Activated CD4-positive, alpha-beta T cell treated with anti-CD3 and anti-CD28 coated beads, Interleukin-2, amount 50 U/mL, for 16 hours (primary cell): ENCODE data around the gene KIF2C.
A peak's percentile ranks its signal among the peaks of the same experiment; 100 is the strongest.
"Not testable (repeated sequence)": the region's sequence is repeated elsewhere in the genome, so short reads cannot be mapped to it uniquely, and the experiment has no call there.

Experiments
- DNase-seq: peaks from one replicate; pipeline ENCODE4 v3.0.0-alpha.2; 2020

KIF2C gene

DNA sequence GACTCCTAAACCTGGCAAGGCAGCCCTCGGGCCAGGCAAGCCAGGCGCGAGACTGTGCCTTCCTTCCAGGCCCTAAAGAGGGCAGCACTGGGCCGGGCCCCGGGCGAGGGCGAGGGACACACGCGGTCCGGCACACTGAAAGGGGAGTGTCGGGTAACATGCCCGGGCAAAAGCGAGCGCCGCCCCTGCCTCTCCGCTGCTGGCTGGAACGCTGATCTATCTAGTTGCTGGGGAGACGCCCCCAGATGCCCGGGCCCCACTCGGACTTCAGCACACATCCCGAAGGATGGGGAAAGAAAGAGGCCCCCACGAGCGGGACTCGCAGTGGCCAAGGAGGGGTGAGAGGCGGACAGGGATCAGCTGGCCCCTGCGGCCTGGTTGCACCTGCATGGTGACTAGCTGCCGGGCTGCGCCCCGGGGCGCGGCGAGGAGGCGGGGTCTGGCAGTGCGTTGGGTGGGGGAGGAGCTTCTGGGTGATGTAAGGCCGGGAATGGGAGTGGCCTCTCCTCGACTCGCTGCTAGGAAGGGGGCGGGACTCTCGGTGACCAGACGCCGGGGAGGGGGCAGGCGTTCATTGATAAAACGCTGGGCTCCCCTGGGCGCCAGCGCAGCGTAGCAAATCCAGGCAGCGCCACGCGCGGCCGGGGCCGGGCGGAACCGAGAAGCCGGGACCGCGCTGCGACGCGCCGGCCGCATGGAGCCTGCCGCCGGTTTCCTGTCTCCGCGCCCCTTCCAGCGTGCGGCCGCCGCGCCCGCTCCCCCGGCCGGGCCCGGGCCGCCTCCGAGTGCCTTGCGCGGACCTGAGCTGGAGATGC is 60.3 kb downstream of the KIF2C start, which contains the start of gene PLK3:
Gene PLK3, plus strand, starts transcription at position 608 of the 815 bp plus-strand sequence. Its CDS starts 87 bp downstream, at position 695.
- peak; percentile 99 for DNase-seq

DNA sequence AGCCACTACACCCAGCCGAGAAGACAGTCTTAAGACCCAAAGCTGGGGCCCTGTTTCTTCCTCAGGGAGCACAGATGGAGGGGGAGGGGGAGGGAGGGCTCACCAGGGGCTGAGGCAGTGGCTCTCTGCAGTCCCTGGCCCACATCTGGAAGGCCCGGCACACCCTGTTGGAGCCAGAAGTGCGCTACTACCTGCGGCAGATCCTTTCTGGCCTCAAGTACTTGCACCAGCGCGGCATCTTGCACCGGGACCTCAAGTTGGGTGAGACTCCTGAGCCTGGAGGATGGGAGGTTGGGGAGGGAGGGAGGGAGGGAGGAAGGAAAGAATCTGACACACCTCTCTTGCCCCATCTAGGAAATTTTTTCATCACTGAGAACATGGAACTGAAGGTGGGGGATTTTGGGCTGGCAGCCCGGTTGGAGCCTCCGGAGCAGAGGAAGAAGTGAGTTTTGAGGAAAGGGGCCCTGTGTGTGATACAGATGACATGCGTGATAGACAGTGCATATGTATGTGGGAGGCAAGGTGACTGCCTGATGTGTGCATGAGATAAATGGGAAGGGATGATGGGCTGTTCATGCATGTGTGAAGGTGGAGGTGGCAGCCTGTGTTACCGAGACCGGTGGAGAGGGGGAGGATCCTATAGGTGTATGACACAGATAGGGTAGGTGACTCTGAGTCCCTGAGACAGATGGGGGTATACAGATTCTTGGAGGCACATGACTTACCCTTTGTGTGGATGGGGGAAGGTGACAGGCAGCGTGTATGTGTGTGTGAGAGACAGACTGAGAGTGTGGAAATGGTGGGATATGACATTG is 62.1 kb downstream of the KIF2C start:
- DNase-seq: peak; percentile 40

DNA sequence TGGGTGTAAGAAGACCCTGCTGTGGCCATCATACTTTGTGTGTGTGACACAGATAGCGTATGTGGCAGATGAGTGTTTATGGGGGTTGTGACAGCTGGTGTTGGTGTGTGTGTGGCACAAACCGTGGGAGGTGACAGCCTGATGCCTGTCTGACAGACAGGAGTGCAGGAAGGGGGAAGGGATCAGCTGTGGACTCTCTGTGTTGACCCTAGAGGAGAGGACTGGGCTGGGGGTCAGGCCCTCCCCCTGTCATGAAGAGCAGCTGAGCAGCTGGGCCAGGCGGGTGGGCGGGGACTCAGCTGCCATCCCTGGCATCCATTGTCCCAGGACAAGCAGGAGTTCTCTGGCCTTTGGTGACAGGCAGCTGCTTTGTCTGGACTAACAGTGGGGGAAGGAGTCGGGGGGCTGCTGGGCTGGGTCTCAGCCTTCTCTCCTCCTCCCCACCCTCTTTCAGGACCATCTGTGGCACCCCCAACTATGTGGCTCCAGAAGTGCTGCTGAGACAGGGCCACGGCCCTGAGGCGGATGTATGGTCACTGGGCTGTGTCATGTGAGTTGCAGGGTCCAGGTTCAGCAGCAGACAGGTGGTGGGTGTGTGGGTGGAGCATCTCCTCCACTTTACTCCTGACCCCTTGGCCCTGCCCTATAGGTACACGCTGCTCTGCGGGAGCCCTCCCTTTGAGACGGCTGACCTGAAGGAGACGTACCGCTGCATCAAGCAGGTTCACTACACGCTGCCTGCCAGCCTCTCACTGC is 62.8 kb downstream of the KIF2C start:
- no peak for DNase-seq

GRCh38 chr1:44803062-44803311 is 63.4 kb downstream of the KIF2C start:
- DNase-seq: no peak

- DNase-seq: no peak
These were observed 63.9 kb downstream of the KIF2C start for GRCh38 chr1:44803312-44804095.

GRCh38 chr1:44805311-44806024 is 65.8 kb downstream of the KIF2C start:
- no peak for DNase-seq

- no peak for DNase-seq
These were observed 66.5 kb downstream of the KIF2C start for GRCh38 chr1:44806025-44806703.

- DNase-seq: no peak
These were observed 67.2 kb downstream of the KIF2C start, which contains the start of gene DYNLT4 for GRCh38 chr1:44806704-44807363. TSS of gene DYNLT4 (minus strand) at chr1:44807351. CDS start at chr1:44806668, 683 bp downstream.

GRCh38 chr1:44807364-44808062 is 67.9 kb downstream of the KIF2C start:
- peak; percentile 93 for DNase-seq

GRCh38 chr1:44808063-44808937 is 68.7 kb downstream of the KIF2C start, which contains the start of gene BTBD19:
TSS of gene BTBD19 (plus strand) at chr1:44808523. CDS start at chr1:44808821, 298 bp downstream.
- peak; percentile 78 for DNase-seq

DNA sequence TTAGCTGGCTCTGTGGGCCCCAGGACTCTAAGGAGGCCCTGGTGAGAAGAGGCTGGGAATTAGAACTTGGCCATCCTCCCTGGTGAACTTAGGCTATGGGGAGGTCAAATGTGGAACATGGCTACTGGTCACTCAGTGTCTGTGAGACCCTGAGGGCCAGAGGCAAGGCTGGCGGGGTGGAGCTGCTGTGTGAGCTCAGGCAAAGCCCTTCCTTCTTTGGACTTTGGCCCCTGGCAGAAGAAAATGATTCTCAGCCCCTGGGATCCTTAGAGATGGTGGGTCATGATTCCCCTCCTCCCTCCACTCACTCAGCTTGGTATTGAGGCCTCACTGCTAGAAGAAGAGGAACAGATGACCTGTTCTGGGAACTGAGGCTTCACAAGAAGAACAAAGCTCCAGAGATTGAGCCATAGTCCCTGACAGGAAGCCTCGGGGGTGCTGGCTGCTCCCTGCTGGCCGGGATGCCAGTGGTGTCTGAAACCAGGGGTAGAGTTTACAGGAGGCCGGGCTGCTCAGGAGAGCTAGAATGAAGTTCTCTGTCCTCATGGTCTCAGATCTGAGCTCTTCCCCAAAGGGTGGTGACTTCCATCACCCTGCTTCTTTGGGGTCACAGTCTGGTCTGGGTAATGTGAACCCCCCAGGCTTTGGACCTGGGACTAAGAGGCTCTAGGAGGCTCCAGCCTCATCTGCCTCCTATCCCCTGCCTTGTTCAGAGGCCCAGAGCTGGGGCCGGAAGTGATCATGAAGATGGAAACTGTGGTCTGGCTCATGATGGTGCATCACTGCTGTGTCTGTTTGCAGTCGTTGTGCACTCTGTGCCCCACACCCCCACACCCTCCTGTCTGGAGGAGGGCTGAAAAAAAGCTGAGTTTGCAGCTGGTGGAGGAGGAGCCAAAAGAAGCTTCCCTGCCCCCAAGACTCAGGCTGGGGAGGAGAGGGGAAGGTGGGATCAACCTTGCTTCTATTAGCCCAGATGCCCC is 69.6 kb downstream of the KIF2C start:
- DNase-seq: peak; percentile 97

DNA sequence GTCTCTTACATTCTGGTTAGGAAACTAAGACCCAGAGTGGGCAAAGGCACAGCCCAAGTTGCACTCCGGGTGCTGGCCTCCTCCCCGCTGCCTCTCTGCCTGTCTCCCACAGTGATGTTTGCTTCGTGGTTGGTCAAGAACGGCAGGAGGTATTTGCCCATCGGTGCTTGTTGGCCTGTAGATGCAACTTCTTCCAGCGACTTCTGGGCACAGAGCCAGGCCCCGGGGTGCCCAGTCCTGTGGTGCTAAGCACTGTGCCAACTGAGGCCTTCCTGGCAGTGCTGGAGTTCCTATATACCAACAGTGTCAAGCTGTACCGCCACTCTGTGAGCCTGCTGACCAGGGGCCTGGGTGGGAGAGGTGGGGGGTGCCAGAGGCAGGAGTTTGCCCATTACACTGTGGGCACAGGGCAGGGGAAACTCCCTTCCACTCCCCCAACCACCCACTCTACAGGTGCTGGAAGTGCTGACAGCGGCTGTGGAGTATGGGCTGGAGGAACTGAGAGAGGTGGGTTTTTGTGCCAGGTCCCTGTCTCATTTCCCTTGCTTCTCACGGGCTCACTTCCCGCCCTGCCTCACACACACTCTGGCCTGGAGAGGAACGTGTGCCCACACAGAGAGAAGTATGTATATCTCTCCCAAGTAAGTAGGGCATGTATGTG is 70.6 kb downstream of the KIF2C start:
- DNase-seq: peak; percentile 39

DNA sequence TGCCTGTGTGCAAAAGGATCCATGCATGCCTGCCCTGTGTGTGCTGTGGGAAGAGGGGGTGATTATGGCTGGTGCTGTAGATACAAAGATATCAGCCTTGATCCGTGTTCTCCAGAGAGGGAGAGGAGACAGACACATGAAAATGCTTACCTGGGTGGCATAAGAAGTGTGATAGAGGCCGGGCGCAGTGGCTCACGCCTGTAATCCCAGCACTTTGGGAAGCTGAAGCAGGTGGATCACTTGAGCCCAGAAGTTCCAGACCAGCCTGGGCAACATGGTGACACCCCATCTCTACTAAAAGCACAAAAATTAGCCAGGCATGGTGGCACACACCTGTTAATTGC is 71.1 kb downstream of the KIF2C start:
- not testable (repeated sequence) for DNase-seq

- no peak for DNase-seq
These were observed 71.6 kb downstream of the KIF2C start for GRCh38 chr1:44811234-44811633.

DNA sequence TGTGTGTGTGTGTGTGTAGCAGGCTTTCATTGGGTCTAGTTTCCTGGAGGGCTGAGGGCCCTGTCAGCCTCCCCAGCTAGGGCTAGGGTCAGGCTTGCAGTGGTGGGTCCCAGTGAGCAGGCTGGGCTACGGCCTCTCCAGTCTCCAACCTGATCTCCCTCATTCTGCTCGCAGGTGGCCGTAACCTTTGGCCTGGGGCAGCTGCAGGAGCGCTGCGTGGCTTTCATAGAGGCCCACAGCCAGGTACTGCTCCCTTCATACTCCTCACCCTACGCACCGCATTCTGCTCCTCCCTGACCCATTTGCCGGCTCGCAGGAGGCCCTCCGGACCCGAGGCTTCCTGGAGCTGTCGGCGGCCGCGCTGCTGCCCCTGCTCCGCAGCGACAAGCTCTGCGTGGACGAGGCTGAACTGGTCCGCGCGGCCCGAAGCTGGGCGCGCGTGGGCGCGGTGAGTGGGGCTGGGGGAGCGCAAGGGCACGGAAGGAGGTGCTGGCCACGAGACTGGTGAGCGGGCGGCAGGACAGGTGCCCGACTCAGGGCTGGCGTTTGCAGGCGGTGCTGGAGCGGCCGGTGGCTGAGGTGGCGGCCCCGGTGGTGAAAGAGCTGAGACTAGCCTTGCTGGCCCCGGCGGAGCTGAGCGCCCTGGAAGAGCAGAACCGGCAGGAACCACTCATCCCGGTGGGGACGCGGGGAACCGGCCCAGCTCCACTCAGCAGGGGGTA is 73.3 kb downstream of the KIF2C start:
- no peak for DNase-seq

DNA sequence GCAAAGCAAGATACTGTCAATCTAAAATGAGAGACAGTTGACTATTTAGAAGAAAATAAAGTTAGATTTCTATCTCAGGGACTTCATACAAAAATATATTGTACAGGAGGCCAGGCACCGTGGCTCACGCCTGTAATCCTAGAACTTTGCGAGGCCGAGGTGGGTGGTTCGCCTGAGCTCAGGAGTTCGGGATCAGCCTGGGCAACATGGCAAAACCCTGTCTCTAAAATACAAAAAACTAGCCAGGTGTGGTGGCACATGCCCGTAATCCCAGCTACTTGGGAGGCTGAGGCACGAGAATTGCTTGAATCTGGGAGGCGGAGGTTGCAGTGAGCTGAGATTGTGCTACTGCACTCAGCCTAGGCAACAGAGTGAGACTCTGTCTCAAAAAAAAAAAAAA is 76.3 kb downstream of the KIF2C start:
- DNase-seq: not testable (repeated sequence)
